Adrenal gland (tissue), 5 donors: ENCODE data around the gene NPY1R.

Source experiments
- POLR2A ChIP-seq, 2 donors: fragments of 450-650 bp; IDR thresholded peaks; one replicate each; pipeline ENCODE4 v1.6.1; 2017; ENCODE audit warnings: antibody characterized with exemption in 2 of 2, mild to moderate bottlenecking in 2 of 2, moderate library complexity in 1 of 2
- TF ChIP-seq, protein P1 (sequence below), 6 experiments: fragments of 450-650 bp in 4 of 6; fragments of 200-600 bp in 2 of 6; sonication (generic) in 1 of 6; IDR thresholded peaks; 1 replicate in 5 of 6; 2 replicates in 1 of 6; pipeline versions ENCODE4 v1.5.1 to v1.8.0; 2016 to 2021; ENCODE audit warnings: antibody characterized with exemption in 6 of 6, mild to moderate bottlenecking in 2 of 6, moderate library complexity in 1 of 6
- donor health status: DM: no; HTN: no; CAD: no.

DNA sequence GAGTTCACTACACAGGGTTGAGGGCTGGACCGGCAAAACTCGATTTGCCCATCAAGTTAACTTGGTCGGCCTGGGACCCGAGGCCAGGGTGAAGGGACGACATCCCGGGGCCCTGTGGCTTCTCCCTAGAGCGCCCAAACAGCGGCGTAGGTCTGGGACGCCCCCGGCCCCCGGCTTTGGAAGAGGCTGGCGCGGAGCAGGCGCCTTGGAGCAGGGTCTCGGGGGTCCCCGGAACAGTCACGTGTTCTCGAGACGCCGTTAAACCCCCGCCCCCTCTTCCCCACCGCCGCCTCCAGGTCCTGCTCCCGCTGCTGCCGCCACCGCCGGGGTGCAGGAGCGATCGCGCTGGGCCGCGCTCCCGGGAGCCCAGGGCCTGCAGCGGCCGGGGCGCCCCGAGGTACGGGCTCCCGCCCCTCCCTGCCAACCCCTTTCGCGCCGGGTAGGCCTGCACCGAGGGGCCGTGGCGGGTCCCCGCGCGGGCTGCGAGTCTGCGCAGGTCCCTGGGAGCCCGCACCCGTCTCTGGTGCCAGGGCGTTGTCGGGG lies 11.3 kb upstream of the NPY1R start, which contains the start of gene NPY5R:
- TF ChIP-seq, protein P1, sequence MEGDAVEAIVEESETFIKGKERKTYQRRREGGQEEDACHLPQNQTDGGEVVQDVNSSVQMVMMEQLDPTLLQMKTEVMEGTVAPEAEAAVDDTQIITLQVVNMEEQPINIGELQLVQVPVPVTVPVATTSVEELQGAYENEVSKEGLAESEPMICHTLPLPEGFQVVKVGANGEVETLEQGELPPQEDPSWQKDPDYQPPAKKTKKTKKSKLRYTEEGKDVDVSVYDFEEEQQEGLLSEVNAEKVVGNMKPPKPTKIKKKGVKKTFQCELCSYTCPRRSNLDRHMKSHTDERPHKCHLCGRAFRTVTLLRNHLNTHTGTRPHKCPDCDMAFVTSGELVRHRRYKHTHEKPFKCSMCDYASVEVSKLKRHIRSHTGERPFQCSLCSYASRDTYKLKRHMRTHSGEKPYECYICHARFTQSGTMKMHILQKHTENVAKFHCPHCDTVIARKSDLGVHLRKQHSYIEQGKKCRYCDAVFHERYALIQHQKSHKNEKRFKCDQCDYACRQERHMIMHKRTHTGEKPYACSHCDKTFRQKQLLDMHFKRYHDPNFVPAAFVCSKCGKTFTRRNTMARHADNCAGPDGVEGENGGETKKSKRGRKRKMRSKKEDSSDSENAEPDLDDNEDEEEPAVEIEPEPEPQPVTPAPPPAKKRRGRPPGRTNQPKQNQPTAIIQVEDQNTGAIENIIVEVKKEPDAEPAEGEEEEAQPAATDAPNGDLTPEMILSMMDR (IDR thresholded peaks at IDR 0.05): no peak
- no peak for TF ChIP-seq POLR2A (IDR thresholded peaks at IDR 0.05)
